GM12875 (cell line): Measurements from ENCODE around the gene OXER1.
A peak's percentile ranks its signal among the peaks of the same experiment; 100 is the strongest.

ENCODE experiments used
- H3K4me3 ChIP-seq: one replicate; pipeline ENCODE4 v1.5.1; 2011; ENCODE audit warnings: low read depth, low read length, control low read depth
- TF ChIP-seq, protein P1 (sequence below): IDR thresholded peaks from 2 replicates; pipeline ENCODE4 v1.5.1; 2011; ENCODE audit warnings: low read depth, mild to moderate bottlenecking, control low read depth, inconsistent platforms, low read length, moderate library complexity, borderline replicate concordance; ENCODE audit not compliant: insufficient read depth

The OXER1 gene

DNA sequence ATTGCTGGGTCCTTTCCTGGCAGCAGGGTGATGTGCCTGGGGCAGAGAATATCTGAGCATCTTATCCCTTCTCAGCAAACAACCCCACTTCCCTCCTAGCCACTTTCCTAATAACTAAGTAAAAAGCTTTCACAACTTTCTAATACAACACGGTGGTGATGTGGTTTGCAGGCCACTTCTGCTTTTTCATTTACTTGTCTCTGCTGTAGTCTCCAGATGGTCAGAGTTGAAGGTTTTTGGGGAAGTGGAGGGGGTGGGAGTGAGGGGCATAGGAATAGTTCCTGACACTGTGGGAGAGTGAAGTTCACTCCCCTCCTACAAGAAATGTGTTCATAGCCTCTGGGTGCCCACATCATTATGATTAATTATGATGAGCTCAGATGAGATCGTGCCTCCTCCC, 11.6 kb downstream of the OXER1 start:
- no peak overlapping the region for H3K4me3 ChIP-seq
- TF ChIP-seq, protein P1, sequence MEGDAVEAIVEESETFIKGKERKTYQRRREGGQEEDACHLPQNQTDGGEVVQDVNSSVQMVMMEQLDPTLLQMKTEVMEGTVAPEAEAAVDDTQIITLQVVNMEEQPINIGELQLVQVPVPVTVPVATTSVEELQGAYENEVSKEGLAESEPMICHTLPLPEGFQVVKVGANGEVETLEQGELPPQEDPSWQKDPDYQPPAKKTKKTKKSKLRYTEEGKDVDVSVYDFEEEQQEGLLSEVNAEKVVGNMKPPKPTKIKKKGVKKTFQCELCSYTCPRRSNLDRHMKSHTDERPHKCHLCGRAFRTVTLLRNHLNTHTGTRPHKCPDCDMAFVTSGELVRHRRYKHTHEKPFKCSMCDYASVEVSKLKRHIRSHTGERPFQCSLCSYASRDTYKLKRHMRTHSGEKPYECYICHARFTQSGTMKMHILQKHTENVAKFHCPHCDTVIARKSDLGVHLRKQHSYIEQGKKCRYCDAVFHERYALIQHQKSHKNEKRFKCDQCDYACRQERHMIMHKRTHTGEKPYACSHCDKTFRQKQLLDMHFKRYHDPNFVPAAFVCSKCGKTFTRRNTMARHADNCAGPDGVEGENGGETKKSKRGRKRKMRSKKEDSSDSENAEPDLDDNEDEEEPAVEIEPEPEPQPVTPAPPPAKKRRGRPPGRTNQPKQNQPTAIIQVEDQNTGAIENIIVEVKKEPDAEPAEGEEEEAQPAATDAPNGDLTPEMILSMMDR, result no peak

DNA sequence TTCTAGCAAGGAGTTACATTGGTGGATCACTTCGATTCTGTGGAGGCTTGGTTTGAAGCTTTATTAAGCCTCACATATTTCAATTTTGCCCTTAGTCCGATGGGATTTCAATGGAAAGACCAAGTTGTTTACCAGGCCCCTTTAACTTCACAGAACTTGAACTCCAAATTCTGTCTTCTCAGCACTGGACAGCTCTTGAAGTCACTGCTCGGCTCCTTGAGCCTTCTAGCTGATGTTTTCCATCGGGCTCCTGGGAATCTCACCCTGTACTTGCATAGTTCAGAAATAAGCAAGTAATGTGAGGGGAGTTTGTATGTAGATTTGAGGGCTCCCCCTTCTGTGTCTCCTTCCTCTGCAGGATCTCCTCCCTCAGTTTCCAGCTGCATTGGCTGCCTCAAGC, 15.1 kb downstream of the OXER1 start:
- H3K4me3 ChIP-seq, result no peak overlapping the region
- TF ChIP-seq, protein P1, result no peak

- H3K4me3 ChIP-seq, result no peak overlapping the region
- TF ChIP-seq, protein P1, result no peak
These were observed 16.5 kb downstream of the OXER1 start for GRCh38 chr2:42747422-42747821.

DNA sequence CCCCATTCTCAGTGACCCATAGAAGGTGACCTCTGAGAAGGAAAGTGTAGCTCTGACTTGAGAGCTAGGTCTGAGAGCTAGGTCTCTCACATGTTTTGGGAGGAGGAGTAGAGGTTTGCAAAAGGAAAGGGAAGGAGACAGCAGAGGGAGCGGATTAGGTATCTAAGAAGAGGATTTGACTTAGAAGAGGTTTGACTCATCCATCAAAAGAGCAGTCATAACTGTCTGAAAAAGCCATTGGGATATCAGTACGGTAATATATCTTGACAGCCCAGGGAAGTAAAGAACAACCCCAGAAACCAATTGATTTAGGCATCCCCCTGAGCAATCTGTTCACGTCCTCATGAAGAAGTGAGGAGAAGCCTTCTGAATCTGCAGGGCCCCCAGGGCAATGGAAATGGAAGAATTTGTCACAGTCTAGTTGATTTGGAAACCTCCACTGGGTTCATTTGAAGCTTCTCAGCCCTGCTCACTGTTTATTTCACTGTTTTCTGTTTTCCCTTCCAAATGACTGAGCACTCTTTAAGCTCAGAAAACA, 19.3 kb downstream of the OXER1 start:
- no peak overlapping the region for H3K4me3 ChIP-seq
- TF ChIP-seq, protein P1, result no peak

- H3K4me3 ChIP-seq, result no peak overlapping the region
- TF ChIP-seq, protein P1, result no peak
These were observed 20.3 kb downstream of the OXER1 start for GRCh38 chr2:42743659-42743990.

GRCh38 chr2:42742740-42743658, 20.9 kb downstream of the OXER1 start:
- TF ChIP-seq, protein P1, result peak; percentile 26; the same call in 1 of the 2 replicates
- no peak overlapping the region for H3K4me3 ChIP-seq

DNA sequence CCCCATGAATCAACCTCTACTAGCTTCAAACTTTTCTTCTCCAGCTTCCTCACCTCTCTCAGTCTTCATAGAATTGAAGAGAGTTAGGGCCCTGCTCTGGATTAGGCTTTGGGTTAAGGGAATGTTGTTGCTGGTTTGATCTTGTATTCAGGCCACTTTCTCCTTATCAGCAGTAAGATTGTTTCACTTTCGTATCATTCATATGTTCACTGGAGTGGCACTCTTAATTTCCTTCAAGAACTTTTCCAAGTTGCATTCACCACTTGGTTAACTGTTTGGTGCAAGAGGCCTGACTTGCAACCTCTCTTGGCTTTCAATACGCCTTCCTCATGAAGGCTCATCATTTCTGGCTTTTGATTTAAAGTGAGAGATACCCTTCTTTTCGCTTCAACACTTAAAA, 22.8 kb downstream of the OXER1 start:
- H3K4me3 ChIP-seq, result no peak overlapping the region
- TF ChIP-seq, protein P1, result no peak
